ENCODE data around the gene MTAP.

DNA sequence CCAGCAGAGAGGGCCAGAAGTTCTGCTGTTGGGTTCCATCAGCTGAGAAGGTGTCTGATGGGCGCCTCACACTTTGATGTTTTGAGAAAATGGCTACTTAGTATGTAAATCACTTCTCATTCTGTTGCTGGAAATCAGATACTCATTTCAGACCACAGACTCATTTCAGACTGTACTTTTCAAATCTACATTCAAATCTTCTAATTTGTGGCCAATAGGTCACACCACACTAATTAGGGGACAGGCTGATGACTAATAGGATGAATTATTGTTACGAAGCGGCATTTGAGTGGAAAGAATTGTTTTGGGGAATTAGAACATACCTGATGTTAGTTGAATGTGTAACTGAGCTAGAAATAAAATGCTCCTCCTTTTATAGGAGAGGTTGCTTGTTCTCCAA, 13.2 kb downstream of the MTAP start:
- TF ChIP-seq EP300 (IDR thresholded peaks at IDR 0.05), result no peak
- no peak for TF ChIP-seq CTCF (IDR thresholded peaks at IDR 0.05)
- no peak for TF ChIP-seq POLR2AphosphoS5 (IDR thresholded peaks at IDR 0.05)
- no peak for TF ChIP-seq POLR2A (IDR thresholded peaks at IDR 0.05)
